H9 (cell line): ENCODE results near the gene ASTN2. TPM values are rescaled to one million over a fixed set of nuclear protein-coding genes. Genes with fewer than 3 reads are reported as not detected.

Experiments used
- DNase-seq: peaks from one replicate; pipeline ENCODE4 v3.0.0-alpha.2; 2017
- H2AFZ ChIP-seq: one replicate; pipeline ENCODE4 v1.6.1; 2013; ENCODE audit warnings: mild to moderate bottlenecking, low read length, control low read depth, moderate library complexity
- H2AK5ac ChIP-seq: 2 replicates; pipeline ENCODE4 v1.6.1; 2013; ENCODE audit warnings: low read length, control low read depth, mixed read lengths; ENCODE audit not compliant: insufficient read length
- H2BK120ac ChIP-seq: one replicate; pipeline ENCODE4 v1.6.1; 2013; ENCODE audit warnings: low read depth, mild to moderate bottlenecking, low read length, control low read depth, inconsistent platforms; ENCODE audit not compliant: poor library complexity, severe bottlenecking
- H2BK12ac ChIP-seq: 2 replicates; pipeline ENCODE4 v1.6.1; 2013; ENCODE audit warnings: low read length, control low read depth, mixed read lengths, low read depth; ENCODE audit not compliant: insufficient read length
- H2BK15ac ChIP-seq: 2 replicates; pipeline ENCODE4 v1.6.1; 2013; ENCODE audit warnings: low read depth, low read length, control low read depth
- H2BK20ac ChIP-seq: one replicate; pipeline ENCODE4 v1.6.1; 2013; ENCODE audit warnings: low read depth, mild to moderate bottlenecking, low read length, control low read depth, inconsistent platforms; ENCODE audit not compliant: poor library complexity, severe bottlenecking
- H2BK5ac ChIP-seq: 2 replicates; pipeline ENCODE4 v1.6.1; 2013; ENCODE audit warnings: low read length, control low read depth, mixed read lengths; ENCODE audit not compliant: insufficient read length
- H3K14ac ChIP-seq: 2 replicates; pipeline ENCODE4 v1.6.1; 2013; ENCODE audit warnings: low read length, control low read depth; ENCODE audit not compliant: insufficient read depth
- H3K18ac ChIP-seq: 2 replicates; pipeline ENCODE4 v1.6.1; 2013; ENCODE audit warnings: low read depth, mild to moderate bottlenecking, mixed read lengths, low read length, control low read depth; ENCODE audit not compliant: insufficient read length
- H3K23ac ChIP-seq: 2 replicates; pipeline ENCODE4 v1.6.1; 2013; ENCODE audit warnings: low read length, control low read depth, mixed read lengths, low read depth; ENCODE audit not compliant: insufficient read length
- H3K23me2 ChIP-seq: 2 replicates; pipeline ENCODE4 v1.6.1; 2013; ENCODE audit warnings: low read depth, mild to moderate bottlenecking, mixed read lengths, low read length, control low read depth; ENCODE audit not compliant: insufficient read length, poor library complexity, severe bottlenecking
- H3K27ac ChIP-seq: 2 replicates; pipeline ENCODE4 v1.5.1; 2013; ENCODE audit warnings: low read length, control low read depth, mixed read lengths, low read depth; ENCODE audit not compliant: insufficient read length
- H3K27me3 ChIP-seq: 2 replicates; pipeline ENCODE4 v1.6.1; 2013; ENCODE audit warnings: low read length, control low read depth, inconsistent platforms; ENCODE audit not compliant: insufficient read depth
- H3K4ac ChIP-seq: 2 replicates; pipeline ENCODE4 v1.6.1; 2013; ENCODE audit warnings: low read depth, mild to moderate bottlenecking, control low read depth, inconsistent platforms, low read length, moderate library complexity
- H3K4me1 ChIP-seq: 2 replicates; pipeline ENCODE4 v1.6.1; 2013; ENCODE audit warnings: low read length, control low read depth, inconsistent platforms; ENCODE audit not compliant: insufficient read depth
- H3K4me2 ChIP-seq: 2 replicates; pipeline ENCODE4 v1.6.1; 2013; ENCODE audit warnings: low read length, control low read depth, mixed read lengths; ENCODE audit not compliant: insufficient read length, insufficient read depth
- H3K56ac ChIP-seq: 2 replicates; pipeline ENCODE4 v1.6.1; 2013; ENCODE audit warnings: low read depth, mild to moderate bottlenecking, mixed read lengths, low read length, control low read depth; ENCODE audit not compliant: insufficient read length
- H3K79me1 ChIP-seq: 2 replicates; pipeline ENCODE4 v1.6.1; 2013; ENCODE audit warnings: low read depth, mild to moderate bottlenecking, moderate library complexity, low read length, control low read depth, inconsistent platforms; ENCODE audit not compliant: insufficient read depth, poor library complexity, severe bottlenecking
- H3K79me2 ChIP-seq: 2 replicates; pipeline ENCODE4 v1.6.1; 2013; ENCODE audit warnings: low read length, control low read depth, inconsistent platforms; ENCODE audit not compliant: insufficient read depth
- H3K9ac ChIP-seq: 2 replicates; pipeline ENCODE4 v1.6.1; 2013; ENCODE audit warnings: low read length, control low read depth, mixed read lengths; ENCODE audit not compliant: insufficient read length; ENCODE audit errors: extremely low read depth
- H3K9me3 ChIP-seq: one replicate; pipeline ENCODE4 v1.6.1; 2013; ENCODE audit warnings: low read depth, low read length, inconsistent platforms; ENCODE audit not compliant: control insufficient read depth
- H3T11ph ChIP-seq: one replicate; pipeline ENCODE4 v1.6.1; 2013; ENCODE audit warnings: mild to moderate bottlenecking, low read length, control low read depth, inconsistent platforms
- H4K20me1 ChIP-seq: one replicate; pipeline ENCODE4 v1.6.1; 2013; ENCODE audit not compliant: control insufficient read depth, insufficient read length, insufficient read depth
- H4K5ac ChIP-seq: 2 replicates; pipeline ENCODE4 v1.6.1; 2013; ENCODE audit warnings: low read depth, mild to moderate bottlenecking, mixed read lengths, low read length, control low read depth; ENCODE audit not compliant: insufficient read length
- H4K8ac ChIP-seq: replicated peaks from 2 replicates; pipeline ENCODE4 v1.6.1; 2013; ENCODE audit warnings: low read length, control low read depth, mixed read lengths, low read depth; ENCODE audit not compliant: insufficient read length
- H4K91ac ChIP-seq: 2 replicates; pipeline ENCODE4 v1.6.1; 2013; ENCODE audit warnings: low read depth, mild to moderate bottlenecking, moderate library complexity, mixed read lengths, low read length, control low read depth; ENCODE audit not compliant: insufficient read length
- H3K27ac Mint-ChIP-seq, 3 experiments: 2 replicates in 2 of 3; 3 replicates in 1 of 3; pipeline ENCODE4 v1.8.0; 2020 to 2021; ENCODE audit warnings: mixed read lengths in 3 of 3, mild to moderate bottlenecking in 1 of 3, moderate library complexity in 1 of 3
- H3K27me3 Mint-ChIP-seq: 2 replicates; pipeline ENCODE4 v1.8.0; 2021; ENCODE audit warnings: low read depth, mild to moderate bottlenecking, moderate library complexity, mixed read lengths
- H3K36me3 Mint-ChIP-seq, 3 experiments: 2 replicates in 2 of 3; 3 replicates in 1 of 3; pipeline ENCODE4 v1.8.0; 2020 to 2021; ENCODE audit warnings: low read depth in 3 of 3, mixed read lengths in 3 of 3; ENCODE audit not compliant: insufficient read depth in 1 of 3
- H3K4me1 Mint-ChIP-seq, 2 experiments: 2 replicates each; pipeline ENCODE4 v1.8.0; 2020; ENCODE audit warnings: mixed read lengths in 2 of 2
- H3K4me3 Mint-ChIP-seq, 2 experiments: 2 replicates in 1 of 2; 3 replicates in 1 of 2; pipeline ENCODE4 v1.8.0; 2020 to 2021; ENCODE audit warnings: mild to moderate bottlenecking in 2 of 2, mixed read lengths in 2 of 2, moderate library complexity in 1 of 2
- H3K9me3 Mint-ChIP-seq, 2 experiments: 2 replicates in 1 of 2; 3 replicates in 1 of 2; pipeline ENCODE4 v1.8.0; 2020; ENCODE audit warnings: mild to moderate bottlenecking in 2 of 2, mixed read lengths in 2 of 2, moderate library complexity in 1 of 2
- CTCF ChIP-seq: fragments of 200-600 bp; sonication (generic); conservative IDR thresholded peaks from 3 replicates; pipeline ENCODE4 v1.8.0; 2021; ENCODE audit warnings: antibody characterized with exemption, mild to moderate bottlenecking
- WGBS: extraction: QIAGEN DNeasy Blood & Tissue Kit; methylation state at CpG from one replicate; pipeline ENCODE4 v1.1.7; 2013; ENCODE audit warnings: missing lambda C conversion rate, low lambda C conversion rate, mixed read lengths; ENCODE audit not compliant: insufficient read length; ENCODE audit errors: extremely low coverage; 5-methylcytosine and 5-hydroxymethylcytosine counted together
- total RNA-seq: library from RNA; stranded (reverse); gene quantifications from 2 replicates; pipeline ENCODE4 v1.2.1, GENCODE V29; 2021

Gene ASTN2
- total RNA-seq, 1 experiment from 2014 or later: 9.7 TPM

- Mint-ChIP-seq H3K27ac (no peak overlapping the region), H3K9me3 (no peaks in the 10 kb centered on the region), H3K4me1 (no peaks in the 10 kb centered on the region), H3K36me3 (peaks cover 14 to 32% (median 29%) of the 10 kb centered on the region in 3 experiments; a peak in 6 of 7 replicates), H3K27me3 (no peaks in the 10 kb centered on the region), H3K4me3 (no peak overlapping the region)
- Histone ChIP-seq H3K14ac (no peak overlapping the region), H2BK12ac (no peak overlapping the region), H4K20me1 (no peaks in the 10 kb centered on the region), H3T11ph (no peak overlapping the region), H4K91ac (no peak overlapping the region), H3K27ac (no peak overlapping the region), H3K79me1 (no peaks in the 10 kb centered on the region), H2BK120ac (no peak overlapping the region), H3K27me3 (no peaks in the 10 kb centered on the region), H3K9me3 (no peaks in the 10 kb centered on the region), H3K56ac (no peak overlapping the region), H2BK5ac (no peak overlapping the region), H3K23ac (no peak overlapping the region), H3K79me2 (no peaks in the 10 kb centered on the region), H3K23me2 (no peaks in the 10 kb centered on the region), H2BK20ac (no peak overlapping the region), H3K4me2 (no peak overlapping the region), H2AFZ (no peak overlapping the region), H4K5ac (no peak overlapping the region), H3K4me1 (0 out of 2 replicates have a peak, but pooled peaks cover 3% of the 10 kb centered on the region), H3K4ac (no peak overlapping the region), H3K18ac (no peak overlapping the region), H2BK15ac (no peak overlapping the region), H4K8ac (no peak overlapping the region), H3K9ac (no peak overlapping the region), H2AK5ac (no peak overlapping the region)
- TF ChIP-seq CTCF: no peak
- DNase-seq: no peak
- no CpG with 5 or more reads among the region's 3 CpGs for WGBS
Measured at GRCh38 chr9:116695438-116695837, 719.4 kb downstream of the ASTN2 start.
